HepG2 (cell line): ENCODE data around the gene TATDN3. TPM values are rescaled to one million over a fixed set of nuclear protein-coding genes. Genes with fewer than 3 reads are reported as not detected.

ENCODE experiments used
- BHLHE40 ChIP-seq: IDR thresholded peaks from 2 replicates; pipeline ENCODE4 v1.6.1; 2011; ENCODE audit warnings: low read length, improper control_type of control experiment
- BRD4 ChIP-seq: sonication (generic); formaldehyde crosslinking; IDR thresholded peaks from 2 replicates; pipeline ENCODE4 v1.4.0; 2020; ENCODE audit warnings: missing genetic modification reagents
- DNMT3B ChIP-seq: conservative IDR thresholded peaks from 2 replicates; pipeline ENCODE4 v1.6.1; 2016; ENCODE audit warnings: missing biosample characterization, control low read depth
- KLF11 ChIP-seq: IDR thresholded peaks from 2 replicates; pipeline ENCODE4 v1.6.1; 2016; ENCODE audit warnings: missing compliant biosample characterization
- MEIS2 ChIP-seq: sonication (generic); formaldehyde crosslinking; IDR thresholded peaks from 2 replicates; pipeline ENCODE4 v1.9.0; 2021; ENCODE audit warnings: mild to moderate bottlenecking, missing genetic modification reagents
- NCOA2 ChIP-seq: sonication (generic); formaldehyde crosslinking; IDR thresholded peaks from 2 replicates; pipeline ENCODE4 v1.8.0; 2022; ENCODE audit warnings: inconsistent platforms
- RXRA ChIP-seq: sonication (generic); formaldehyde crosslinking; IDR thresholded peaks from 2 replicates; pipeline ENCODE4 v1.5.1; 2020; ENCODE audit warnings: missing genetic modification reagents
- SP2 ChIP-seq: sonication (generic); formaldehyde crosslinking; IDR thresholded peaks from 2 replicates; pipeline ENCODE4 v1.5.1; 2020; ENCODE audit warnings: mild to moderate bottlenecking, missing genetic modification reagents
- THAP11 ChIP-seq: IDR thresholded peaks from 2 replicates; pipeline ENCODE4 v1.6.1; 2016; ENCODE audit warnings: missing biosample characterization, missing genetic modification reagents
- YEATS2 ChIP-seq: sonication (generic); formaldehyde crosslinking; IDR thresholded peaks from 2 replicates; pipeline ENCODE4 v1.4.0; 2020; ENCODE audit warnings: missing genetic modification reagents, borderline replicate concordance
- ZNF260 ChIP-seq: sonication (generic); formaldehyde crosslinking; IDR thresholded peaks from 2 replicates; pipeline ENCODE4 v1.4.0; 2020; ENCODE audit warnings: missing genetic modification reagents, low read depth, mild to moderate bottlenecking, borderline replicate concordance
- ZNF543 ChIP-seq: sonication (generic); formaldehyde crosslinking; IDR thresholded peaks from 2 replicates; pipeline ENCODE4 v1.4.0; 2020; ENCODE audit warnings: mild to moderate bottlenecking, missing genetic modification reagents
- ZNF605 ChIP-seq: sonication (generic); formaldehyde crosslinking; IDR thresholded peaks from 2 replicates; pipeline ENCODE4 v1.8.0; 2022; ENCODE audit warnings: mild to moderate bottlenecking, missing genetic modification reagents
- ZNF879 ChIP-seq: sonication (generic); formaldehyde crosslinking; IDR thresholded peaks from 2 replicates; pipeline ENCODE4 v1.8.1; 2023; ENCODE audit warnings: missing genetic modification reagents
- polyA plus RNA-seq, 8 experiments: library from polyadenylated mRNA; depleted of rRNA in 3 of 8; stranded (reverse) in 7 of 8; unstranded in 1 of 8; fragments of >200 nt; fragmentation: Illumina TruSeq in 4 of 8; extraction: Trizol in 4 of 8; gene quantifications; 2 replicates each; pipeline versions ENCODE4 v1.2.1 to v1.2.3, GENCODE V29; 2011 to 2016; ENCODE audit warnings: low read depth in 4 of 8, missing spikeins in 1 of 8, mixed read lengths in 1 of 8; ENCODE audit not compliant: insufficient read depth in 1 of 8
- total RNA-seq, 5 experiments: library from RNA; depleted of rRNA; stranded (reverse); fragments of >200 nt; fragmentation: Illumina TruSeq; extraction: Trizol; gene quantifications; 2 replicates each; pipeline ENCODE4 v1.2.3, GENCODE V29; 2016; ENCODE audit warnings: low read depth in 1 of 5
- TF ChIP-seq, protein P1 (sequence below): IDR thresholded peaks from 2 replicates; pipeline ENCODE4 v1.6.1; 2012; ENCODE audit warnings: low read length, improper control_type of control experiment
- TF ChIP-seq, protein P2 (sequence below): sonication (generic); formaldehyde crosslinking; conservative IDR thresholded peaks from 2 replicates; pipeline ENCODE4 v1.5.0; 2020; ENCODE audit warnings: missing genetic modification reagents
- TF ChIP-seq, protein P3 (sequence below), 2 experiments: fragments of 450-650 bp in 1 of 2; sonication (generic) in 1 of 2; formaldehyde crosslinking in 1 of 2; IDR thresholded peaks; 2 replicates each; pipeline versions ENCODE4 v1.6.1 to v1.8.0; 2016 to 2022; ENCODE audit warnings: antibody characterized with exemption in 1 of 2, mild to moderate bottlenecking in 1 of 2, missing genetic modification reagents in 1 of 2

The TATDN3 gene
- total and polyA plus RNA-seq, 2 of the 13 experiments (the other 11 are each of a cell fraction or from before 2014, with no cell fraction given), result 7.3 to 8.6 TPM

DNA sequence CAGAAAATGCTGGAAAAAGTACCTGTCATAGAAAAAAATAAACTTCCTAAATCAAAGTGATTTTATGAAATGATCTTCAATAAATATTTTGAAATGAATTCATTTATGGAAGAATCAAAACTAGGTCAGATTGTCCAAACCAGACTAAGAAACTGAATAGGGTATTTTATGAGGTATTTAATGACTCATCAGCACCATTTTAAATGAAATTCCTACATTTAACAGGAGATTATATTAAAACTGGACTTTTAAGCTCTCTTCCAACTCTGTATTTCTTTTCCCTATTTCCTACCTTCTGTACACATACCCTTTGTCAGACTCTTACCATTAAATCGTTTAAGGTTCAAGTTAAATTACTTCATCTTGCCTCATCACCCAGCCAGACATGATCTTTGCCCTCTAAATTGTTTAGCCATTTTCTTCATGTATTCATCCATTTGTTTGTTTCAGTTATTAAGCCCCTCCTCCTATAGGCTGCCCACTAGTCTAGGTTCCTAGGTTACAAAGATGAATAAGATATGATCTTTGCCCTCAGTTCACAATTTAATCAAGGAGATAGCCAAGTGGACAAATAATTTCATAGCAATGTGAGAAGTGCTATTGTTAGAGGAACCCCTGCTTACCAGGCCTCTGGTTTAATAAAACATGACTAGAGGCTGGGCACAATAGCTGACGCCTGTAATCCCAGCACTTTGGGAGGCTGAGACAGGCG, 25.0 kb downstream of the TATDN3 start (continued):
- TF ChIP-seq, protein P1, sequence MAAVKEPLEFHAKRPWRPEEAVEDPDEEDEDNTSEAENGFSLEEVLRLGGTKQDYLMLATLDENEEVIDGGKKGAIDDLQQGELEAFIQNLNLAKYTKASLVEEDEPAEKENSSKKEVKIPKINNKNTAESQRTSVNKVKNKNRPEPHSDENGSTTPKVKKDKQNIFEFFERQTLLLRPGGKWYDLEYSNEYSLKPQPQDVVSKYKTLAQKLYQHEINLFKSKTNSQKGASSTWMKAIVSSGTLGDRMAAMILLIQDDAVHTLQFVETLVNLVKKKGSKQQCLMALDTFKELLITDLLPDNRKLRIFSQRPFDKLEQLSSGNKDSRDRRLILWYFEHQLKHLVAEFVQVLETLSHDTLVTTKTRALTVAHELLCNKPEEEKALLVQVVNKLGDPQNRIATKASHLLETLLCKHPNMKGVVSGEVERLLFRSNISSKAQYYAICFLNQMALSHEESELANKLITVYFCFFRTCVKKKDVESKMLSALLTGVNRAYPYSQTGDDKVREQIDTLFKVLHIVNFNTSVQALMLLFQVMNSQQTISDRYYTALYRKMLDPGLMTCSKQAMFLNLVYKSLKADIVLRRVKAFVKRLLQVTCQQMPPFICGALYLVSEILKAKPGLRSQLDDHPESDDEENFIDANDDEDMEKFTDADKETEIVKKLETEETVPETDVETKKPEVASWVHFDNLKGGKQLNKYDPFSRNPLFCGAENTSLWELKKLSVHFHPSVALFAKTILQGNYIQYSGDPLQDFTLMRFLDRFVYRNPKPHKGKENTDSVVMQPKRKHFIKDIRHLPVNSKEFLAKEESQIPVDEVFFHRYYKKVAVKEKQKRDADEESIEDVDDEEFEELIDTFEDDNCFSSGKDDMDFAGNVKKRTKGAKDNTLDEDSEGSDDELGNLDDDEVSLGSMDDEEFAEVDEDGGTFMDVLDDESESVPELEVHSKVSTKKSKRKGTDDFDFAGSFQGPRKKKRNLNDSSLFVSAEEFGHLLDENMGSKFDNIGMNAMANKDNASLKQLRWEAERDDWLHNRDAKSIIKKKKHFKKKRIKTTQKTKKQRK, result no peak
- no peak for TF ChIP-seq BHLHE40
- TF ChIP-seq YEATS2 (CRISPR knock-in tag), result no peak
- no peak for TF ChIP-seq MEIS2 (CRISPR knock-in tag)
- peak; percentile 57 for TF ChIP-seq THAP11 (CRISPR knock-in tag)
- TF ChIP-seq ZNF605 (CRISPR knock-in tag), result no peak
- TF ChIP-seq ZNF543 (CRISPR knock-in tag), result no peak
- peak; percentile 74 for TF ChIP-seq NCOA2
- no peak for TF ChIP-seq BRD4
- TF ChIP-seq ZNF260 (CRISPR knock-in tag), result no peak
- TF ChIP-seq, protein P2, sequence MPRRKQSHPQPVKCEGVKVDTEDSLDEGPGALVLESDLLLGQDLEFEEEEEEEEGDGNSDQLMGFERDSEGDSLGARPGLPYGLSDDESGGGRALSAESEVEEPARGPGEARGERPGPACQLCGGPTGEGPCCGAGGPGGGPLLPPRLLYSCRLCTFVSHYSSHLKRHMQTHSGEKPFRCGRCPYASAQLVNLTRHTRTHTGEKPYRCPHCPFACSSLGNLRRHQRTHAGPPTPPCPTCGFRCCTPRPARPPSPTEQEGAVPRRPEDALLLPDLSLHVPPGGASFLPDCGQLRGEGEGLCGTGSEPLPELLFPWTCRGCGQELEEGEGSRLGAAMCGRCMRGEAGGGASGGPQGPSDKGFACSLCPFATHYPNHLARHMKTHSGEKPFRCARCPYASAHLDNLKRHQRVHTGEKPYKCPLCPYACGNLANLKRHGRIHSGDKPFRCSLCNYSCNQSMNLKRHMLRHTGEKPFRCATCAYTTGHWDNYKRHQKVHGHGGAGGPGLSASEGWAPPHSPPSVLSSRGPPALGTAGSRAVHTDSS (CRISPR knock-in tag), result no peak
- TF ChIP-seq SP2, result no peak
- no peak for TF ChIP-seq KLF11
- no peak for TF ChIP-seq DNMT3B (CRISPR knock-in tag)
- no peak for TF ChIP-seq ZNF879 (CRISPR knock-in tag)
- no peak for TF ChIP-seq RXRA (CRISPR knock-in tag)
- TF ChIP-seq, protein P3, sequence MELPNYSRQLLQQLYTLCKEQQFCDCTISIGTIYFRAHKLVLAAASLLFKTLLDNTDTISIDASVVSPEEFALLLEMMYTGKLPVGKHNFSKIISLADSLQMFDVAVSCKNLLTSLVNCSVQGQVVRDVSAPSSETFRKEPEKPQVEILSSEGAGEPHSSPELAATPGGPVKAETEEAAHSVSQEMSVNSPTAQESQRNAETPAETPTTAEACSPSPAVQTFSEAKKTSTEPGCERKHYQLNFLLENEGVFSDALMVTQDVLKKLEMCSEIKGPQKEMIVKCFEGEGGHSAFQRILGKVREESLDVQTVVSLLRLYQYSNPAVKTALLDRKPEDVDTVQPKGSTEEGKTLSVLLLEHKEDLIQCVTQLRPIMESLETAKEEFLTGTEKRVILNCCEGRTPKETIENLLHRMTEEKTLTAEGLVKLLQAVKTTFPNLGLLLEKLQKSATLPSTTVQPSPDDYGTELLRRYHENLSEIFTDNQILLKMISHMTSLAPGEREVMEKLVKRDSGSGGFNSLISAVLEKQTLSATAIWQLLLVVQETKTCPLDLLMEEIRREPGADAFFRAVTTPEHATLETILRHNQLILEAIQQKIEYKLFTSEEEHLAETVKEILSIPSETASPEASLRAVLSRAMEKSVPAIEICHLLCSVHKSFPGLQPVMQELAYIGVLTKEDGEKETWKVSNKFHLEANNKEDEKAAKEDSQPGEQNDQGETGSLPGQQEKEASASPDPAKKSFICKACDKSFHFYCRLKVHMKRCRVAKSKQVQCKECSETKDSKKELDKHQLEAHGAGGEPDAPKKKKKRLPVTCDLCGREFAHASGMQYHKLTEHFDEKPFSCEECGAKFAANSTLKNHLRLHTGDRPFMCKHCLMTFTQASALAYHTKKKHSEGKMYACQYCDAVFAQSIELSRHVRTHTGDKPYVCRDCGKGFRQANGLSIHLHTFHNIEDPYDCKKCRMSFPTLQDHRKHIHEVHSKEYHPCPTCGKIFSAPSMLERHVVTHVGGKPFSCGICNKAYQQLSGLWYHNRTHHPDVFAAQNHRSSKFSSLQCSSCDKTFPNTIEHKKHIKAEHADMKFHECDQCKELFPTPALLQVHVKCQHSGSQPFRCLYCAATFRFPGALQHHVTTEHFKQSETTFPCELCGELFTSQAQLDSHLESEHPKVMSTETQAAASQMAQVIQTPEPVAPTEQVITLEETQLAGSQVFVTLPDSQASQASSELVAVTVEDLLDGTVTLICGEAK (IDR thresholded peaks at IDR 0.05), result no peak
- TF ChIP-seq, protein P3 (CRISPR knock-in tag; IDR thresholded peaks at IDR 0.05), result no peak
